ENCODE data around the gene LCN6.
"Not testable (repeated sequence)": the region's sequence is repeated elsewhere in the genome, so short reads cannot be mapped to it uniquely, and the experiment has no call there.

The LCN6 gene

GRCh38 chr9:136704741-136705140, 43.6 kb downstream of the LCN6 start:
- not testable (repeated sequence) for FAIRE-seq

DNA sequence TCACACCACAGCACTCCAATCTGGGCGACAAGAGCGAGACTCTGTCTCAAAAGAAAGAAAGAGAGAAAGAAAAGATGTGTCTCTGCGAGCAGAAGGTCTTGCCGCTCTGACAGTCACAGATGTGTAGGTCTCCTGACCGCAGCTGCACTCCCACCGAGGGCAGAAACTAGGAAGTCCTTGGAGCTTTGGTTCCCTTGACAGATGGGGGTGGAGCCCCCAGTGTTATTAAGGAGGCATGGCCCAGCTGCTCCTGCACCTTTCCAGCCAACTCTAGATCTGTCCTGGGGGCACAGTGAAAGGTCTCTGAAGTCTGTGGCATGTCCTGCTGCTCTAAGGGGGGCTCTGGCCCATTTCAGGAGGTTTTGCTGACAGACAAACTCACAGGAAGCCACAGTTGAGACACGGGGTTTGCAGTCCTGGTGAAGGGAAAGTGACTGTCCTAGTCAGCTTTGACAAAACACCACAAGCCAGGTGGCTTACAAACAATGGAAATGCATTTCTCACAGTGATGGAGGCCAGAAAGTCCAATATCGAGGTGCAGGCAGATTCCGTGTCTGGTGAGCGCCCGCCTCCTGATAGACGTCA, 45.0 kb downstream of the LCN6 start:
- FAIRE-seq: no peak

- no peak for FAIRE-seq
These were observed 46.7 kb downstream of the LCN6 start for GRCh38 chr9:136701668-136702053.

DNA sequence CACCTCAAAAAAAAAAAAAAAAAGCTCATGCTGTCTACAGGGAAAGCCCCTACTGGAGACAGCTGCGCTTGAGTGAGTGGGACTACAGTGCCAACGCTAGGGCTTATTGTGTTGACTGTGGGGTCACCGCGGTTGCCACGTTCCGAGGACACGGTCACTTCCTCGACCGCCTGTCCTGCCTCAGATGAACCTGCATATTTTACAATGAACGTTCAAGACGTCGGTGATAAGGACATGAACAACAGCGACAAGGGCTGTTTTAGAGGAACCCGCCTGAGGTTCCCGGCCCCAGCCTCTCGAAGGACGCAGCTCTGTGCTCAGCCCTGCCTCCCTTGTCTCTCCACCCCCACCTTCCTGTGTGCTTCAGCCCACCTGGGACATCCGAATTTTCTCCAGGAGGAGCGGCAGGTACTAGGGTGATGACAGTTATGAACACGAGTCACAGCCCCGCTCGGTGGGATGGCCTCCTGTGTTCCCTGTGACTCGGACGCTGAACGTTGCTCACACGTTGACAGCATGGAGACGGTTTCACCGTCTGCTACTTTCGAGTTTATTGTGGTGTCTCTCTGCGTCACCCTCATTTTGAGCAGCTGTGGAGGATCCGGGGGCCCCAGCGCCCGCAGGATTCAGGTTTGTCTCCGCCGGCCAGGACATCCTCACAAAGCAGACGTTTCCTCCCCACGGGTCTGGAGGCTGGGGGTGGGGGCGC, 47.2 kb downstream of the LCN6 start:
- FAIRE-seq: no peak

GRCh38 chr9:136700304-136700703, 48.0 kb downstream of the LCN6 start:
- FAIRE-seq: no peak

- FAIRE-seq: no peak
These were observed 49.6 kb downstream of the LCN6 start for GRCh38 chr9:136698635-136699246.

GRCh38 chr9:136697821-136698526, 50.4 kb downstream of the LCN6 start:
- no peak for FAIRE-seq

GRCh38 chr9:136697146-136697820, 51.0 kb downstream of the LCN6 start:
- FAIRE-seq: no peak

DNA sequence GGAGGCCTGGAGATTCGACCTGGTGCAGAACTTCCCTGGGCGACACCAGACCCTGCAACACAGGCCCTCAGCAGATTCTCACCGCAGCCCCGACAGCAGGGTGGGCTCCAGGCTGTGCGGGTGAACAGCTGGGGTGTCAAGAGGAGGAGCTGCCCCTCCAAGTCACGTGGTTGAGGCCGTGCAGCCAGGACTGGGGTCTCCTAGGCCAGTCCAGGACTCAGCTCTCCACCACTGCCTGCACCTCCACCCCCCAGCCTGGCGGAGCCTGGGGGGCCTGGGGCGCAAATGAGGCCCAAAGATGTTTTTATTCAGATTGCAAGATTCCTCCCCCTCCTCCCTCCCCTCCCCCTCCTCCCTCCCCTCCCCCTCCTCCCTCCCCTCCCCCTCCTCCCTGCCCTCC, 51.8 kb downstream of the LCN6 start:
- no peak for FAIRE-seq

DNA sequence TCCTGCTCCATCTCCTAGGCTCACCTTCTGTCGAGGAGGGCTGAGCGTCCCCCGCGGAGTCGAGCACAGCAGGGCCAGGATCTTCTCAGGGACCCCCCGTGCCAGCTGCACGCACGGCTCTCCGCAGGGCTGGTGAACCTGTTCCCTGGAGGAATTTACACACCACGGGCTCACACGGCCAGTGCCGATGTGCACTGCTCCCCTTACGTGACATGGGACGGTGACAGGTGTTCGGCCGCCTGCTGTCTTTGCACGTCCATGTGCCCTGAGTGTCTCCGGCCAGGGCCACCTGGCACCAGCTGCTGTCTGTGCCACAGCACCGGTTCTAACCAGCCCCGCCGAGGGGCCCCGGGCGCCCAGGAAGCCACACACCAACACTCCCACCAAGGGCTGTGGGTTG, 52.4 kb downstream of the LCN6 start:
- no peak for FAIRE-seq

- no peak for FAIRE-seq
These were observed 52.9 kb downstream of the LCN6 start for GRCh38 chr9:136695435-136695895.

GRCh38 chr9:136694872-136695247, 53.5 kb downstream of the LCN6 start:
- no peak for FAIRE-seq

DNA sequence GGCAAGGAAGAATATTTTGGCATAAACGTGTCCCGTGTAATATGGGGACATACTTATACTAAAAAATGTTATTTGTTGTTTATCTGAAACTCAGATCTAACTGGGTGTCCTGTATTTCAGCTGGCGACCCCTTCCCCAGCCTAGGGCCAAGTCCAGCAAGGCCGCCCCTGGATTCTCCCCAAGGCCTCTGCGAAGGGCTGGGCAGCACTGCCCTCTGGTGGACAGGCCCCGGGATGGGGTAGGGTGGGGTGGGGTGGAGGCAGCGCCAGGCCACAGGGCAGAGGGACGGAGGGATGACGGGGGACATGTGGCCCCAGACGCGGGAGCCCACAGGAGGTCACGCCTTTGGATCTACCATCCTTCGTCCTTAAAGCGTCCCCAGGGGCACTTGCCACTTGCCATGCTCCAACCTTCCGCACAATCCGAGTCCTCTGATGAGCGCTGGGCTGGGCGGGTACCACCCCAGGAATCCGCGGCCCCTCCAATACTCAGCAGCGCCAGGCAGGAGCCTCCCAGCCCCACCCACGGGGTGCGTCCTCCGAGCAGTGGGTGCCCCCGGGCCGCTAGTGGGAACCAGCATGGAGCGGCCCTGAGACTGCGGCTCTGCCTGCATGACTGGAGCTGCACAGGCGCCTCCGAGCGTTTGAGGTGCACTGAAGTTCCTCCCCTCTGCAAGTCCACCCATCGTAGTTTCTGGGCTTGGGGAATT, 54.0 kb downstream of the LCN6 start:
- FAIRE-seq: no peak
